Measurements from ENCODE around the gene SAMD11.

DNA sequence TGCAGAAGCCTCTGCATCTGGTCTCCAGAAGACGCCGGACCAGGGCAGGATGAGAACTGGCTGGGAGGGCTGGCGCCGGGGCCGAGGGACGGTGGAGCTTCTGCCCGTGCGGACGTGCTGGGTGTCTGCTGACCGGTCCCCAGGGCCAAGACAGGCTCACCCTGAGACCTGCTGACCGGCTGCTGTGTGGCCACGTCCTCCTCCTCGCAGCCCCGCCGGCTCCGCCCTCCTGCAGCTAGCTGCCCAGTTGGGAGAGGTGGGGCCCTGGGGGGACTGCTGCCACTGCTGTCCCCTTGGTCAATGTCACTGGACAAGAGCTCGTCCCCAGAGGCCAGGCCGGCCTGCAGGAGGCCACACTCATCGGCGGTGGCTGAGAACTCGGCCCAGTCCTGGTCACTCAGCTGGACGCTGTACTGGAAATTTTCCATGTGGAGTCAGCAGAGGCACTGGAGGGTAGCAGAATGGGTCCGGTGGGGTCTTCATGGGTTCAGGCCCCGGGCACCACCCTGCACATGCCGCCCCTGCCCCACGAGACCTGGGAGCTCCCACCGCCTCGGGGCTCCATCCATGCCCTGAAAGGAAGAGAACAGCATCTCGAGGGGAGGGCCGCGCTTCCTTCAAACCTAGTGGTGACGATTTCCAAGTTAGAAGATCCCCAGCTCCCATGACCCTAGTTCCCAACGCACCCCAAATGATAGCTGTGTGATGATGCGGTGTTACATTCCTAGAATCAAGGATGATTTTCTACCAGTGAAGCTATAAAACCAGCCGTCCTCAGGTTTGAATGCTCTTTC is 57.1 kb downstream of the SAMD11 start:
- TF ChIP-seq, protein P1, sequence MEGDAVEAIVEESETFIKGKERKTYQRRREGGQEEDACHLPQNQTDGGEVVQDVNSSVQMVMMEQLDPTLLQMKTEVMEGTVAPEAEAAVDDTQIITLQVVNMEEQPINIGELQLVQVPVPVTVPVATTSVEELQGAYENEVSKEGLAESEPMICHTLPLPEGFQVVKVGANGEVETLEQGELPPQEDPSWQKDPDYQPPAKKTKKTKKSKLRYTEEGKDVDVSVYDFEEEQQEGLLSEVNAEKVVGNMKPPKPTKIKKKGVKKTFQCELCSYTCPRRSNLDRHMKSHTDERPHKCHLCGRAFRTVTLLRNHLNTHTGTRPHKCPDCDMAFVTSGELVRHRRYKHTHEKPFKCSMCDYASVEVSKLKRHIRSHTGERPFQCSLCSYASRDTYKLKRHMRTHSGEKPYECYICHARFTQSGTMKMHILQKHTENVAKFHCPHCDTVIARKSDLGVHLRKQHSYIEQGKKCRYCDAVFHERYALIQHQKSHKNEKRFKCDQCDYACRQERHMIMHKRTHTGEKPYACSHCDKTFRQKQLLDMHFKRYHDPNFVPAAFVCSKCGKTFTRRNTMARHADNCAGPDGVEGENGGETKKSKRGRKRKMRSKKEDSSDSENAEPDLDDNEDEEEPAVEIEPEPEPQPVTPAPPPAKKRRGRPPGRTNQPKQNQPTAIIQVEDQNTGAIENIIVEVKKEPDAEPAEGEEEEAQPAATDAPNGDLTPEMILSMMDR (IDR thresholded peaks at IDR 0.05): no peak
- TF ChIP-seq POLR2A (IDR thresholded peaks at IDR 0.05) (no peak), EP300 (IDR thresholded peaks at IDR 0.05; ENCODE audit: low read depth) (no peak)

All from transverse colon (tissue), 3 donors.